Caco-2 (cell line): ENCODE data around the gene SHROOM1. TPM values are rescaled to one million over a fixed set of nuclear protein-coding genes. Genes with fewer than 3 reads are reported as not detected.
A peak's percentile ranks its signal among the peaks of the same experiment; 100 is the strongest.

ENCODE experiments used
- BruUV-seq: library from RNA; stranded (reverse); fragments of 400-500 nt; replicated peaks from 2 replicates; lab custom pipeline; 2021; lab: Mats Ljungman, UMichigan
- CTCF ChIA-PET: fragments of 300-600 bp; sonication (Branson Sonifier 250); formaldehyde crosslinking; loops from one replicate; lab custom pipeline; 2022; ENCODE audit warnings: antibody characterized with exemption; lab: Charles Lee
- POLR2A ChIA-PET: fragments of 300-600 bp; sonication (Branson Sonifier 250); formaldehyde crosslinking; loops from one replicate; lab custom pipeline; 2022; ENCODE audit warnings: antibody characterized with exemption; lab: Charles Lee
- DNase-seq, 2 experiments: peaks; one replicate each; pipeline versions ENCODE4 v3.0.0 to v3.0.0-alpha.2; 2020 to 2022
- H3K27me3 ChIP-seq: replicated peaks from 2 replicates; pipeline ENCODE4 v1.6.0; 2011; ENCODE audit warnings: low read length; ENCODE audit not compliant: control insufficient read depth, insufficient read depth
- H3K36me3 ChIP-seq: 2 replicates; pipeline ENCODE4 v1.5.1; 2011; ENCODE audit warnings: low read length; ENCODE audit not compliant: control insufficient read depth, insufficient read depth
- H3K4me1 ChIP-seq: fragments of 250-450 bp; sonication (Bioruptor Pico); 2 replicates; pipeline ENCODE4 v1.5.1; 2020; ENCODE audit warnings: mild to moderate bottlenecking
- H3K4me3 ChIP-seq: 2 replicates; pipeline ENCODE4 v1.5.1; 2011; ENCODE audit warnings: low read depth, mild to moderate bottlenecking, control low read depth, low read length
- H3K9me3 ChIP-seq: fragments of 250-450 bp; sonication (Bioruptor Pico); 2 replicates; pipeline ENCODE4 v1.5.1; 2020; ENCODE audit warnings: mild to moderate bottlenecking, moderate library complexity
- H3K27ac Mint-ChIP-seq: one replicate; pipeline ENCODE4 v1.8.0; 2022; ENCODE audit warnings: mixed read lengths; ENCODE audit not compliant: unreplicated experiment
- H3K27me3 Mint-ChIP-seq: one replicate; pipeline ENCODE4 v1.8.0; 2022; ENCODE audit warnings: mixed read lengths; ENCODE audit not compliant: insufficient read depth, unreplicated experiment
- H3K36me3 Mint-ChIP-seq: one replicate; pipeline ENCODE4 v1.8.0; 2022; ENCODE audit warnings: mild to moderate bottlenecking, mixed read lengths; ENCODE audit not compliant: insufficient read depth, unreplicated experiment
- H3K4me1 Mint-ChIP-seq: one replicate; pipeline ENCODE4 v1.8.0; 2022; ENCODE audit warnings: low read depth, mixed read lengths; ENCODE audit not compliant: unreplicated experiment
- H3K4me3 Mint-ChIP-seq: one replicate; pipeline ENCODE4 v1.8.0; 2022; ENCODE audit warnings: mild to moderate bottlenecking, moderate library complexity, mixed read lengths; ENCODE audit not compliant: unreplicated experiment
- H3K9me3 Mint-ChIP-seq: one replicate; pipeline ENCODE4 v1.8.0; 2022; ENCODE audit warnings: mixed read lengths; ENCODE audit not compliant: unreplicated experiment
- intact Hi-C: fragments of 100-400 bp; cut with micrococcal nuclease; formaldehyde crosslinking; loops from one replicate; pipeline ENCODE4 v1.10.0; 2022; ENCODE audit not compliant: unreplicated experiment
- total RNA-seq: library from RNA; stranded (reverse); gene quantifications from 2 replicates; pipeline ENCODE4 v1.2.3, GENCODE V29; 2022
- TF ChIP-seq, protein P1 (sequence below), 2 experiments: fragments of 200-600 bp in 1 of 2; IDR thresholded peaks; 1 replicate in 1 of 2; 2 replicates in 1 of 2; pipeline versions ENCODE4 v1.5.1 to v1.8.0; 2011 to 2022; ENCODE audit warnings: antibody characterized with exemption in 1 of 2, control low read depth in 1 of 2, inconsistent platforms in 1 of 2, low read depth in 1 of 2, low read length in 1 of 2, mild to moderate bottlenecking in 1 of 2, moderate library complexity in 1 of 2; ENCODE audit not compliant: insufficient read depth in 1 of 2, severe bottlenecking in 1 of 2, unreplicated experiment in 1 of 2

The SHROOM1 gene
- total RNA-seq, 1 experiment from 2014 or later = 17.4 TPM

DNA sequence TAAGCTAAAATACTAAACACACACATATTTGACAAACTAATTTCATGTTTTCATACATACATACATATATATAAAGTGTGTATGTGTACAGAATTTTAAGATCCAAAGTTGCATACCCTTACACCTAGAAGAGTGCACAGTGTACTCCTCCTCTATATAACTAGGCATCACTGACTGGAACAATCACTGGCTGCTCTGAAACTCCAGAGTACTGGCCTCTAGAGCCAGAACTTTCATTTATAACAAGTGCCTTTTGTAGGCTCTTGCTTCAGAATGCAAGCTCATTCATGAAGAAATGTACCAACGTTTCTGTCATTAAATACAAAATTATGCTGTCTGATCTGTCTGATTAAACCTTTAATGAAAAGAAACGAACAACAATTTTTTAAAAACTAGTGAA, 47.0 kb upstream of the SHROOM1 start:
- no peaks in the 10 kb centered on the region for H3K27me3 ChIP-seq
- H3K9me3 ChIP-seq = no peaks in the 10 kb centered on the region
- H3K27ac Mint-ChIP-seq = no peak overlapping the region
- no TSS peak for BruUV-seq
- no peaks in the 10 kb centered on the region for H3K9me3 Mint-ChIP-seq
- intact Hi-C loops = no loop called here
- TF ChIP-seq, protein P1, sequence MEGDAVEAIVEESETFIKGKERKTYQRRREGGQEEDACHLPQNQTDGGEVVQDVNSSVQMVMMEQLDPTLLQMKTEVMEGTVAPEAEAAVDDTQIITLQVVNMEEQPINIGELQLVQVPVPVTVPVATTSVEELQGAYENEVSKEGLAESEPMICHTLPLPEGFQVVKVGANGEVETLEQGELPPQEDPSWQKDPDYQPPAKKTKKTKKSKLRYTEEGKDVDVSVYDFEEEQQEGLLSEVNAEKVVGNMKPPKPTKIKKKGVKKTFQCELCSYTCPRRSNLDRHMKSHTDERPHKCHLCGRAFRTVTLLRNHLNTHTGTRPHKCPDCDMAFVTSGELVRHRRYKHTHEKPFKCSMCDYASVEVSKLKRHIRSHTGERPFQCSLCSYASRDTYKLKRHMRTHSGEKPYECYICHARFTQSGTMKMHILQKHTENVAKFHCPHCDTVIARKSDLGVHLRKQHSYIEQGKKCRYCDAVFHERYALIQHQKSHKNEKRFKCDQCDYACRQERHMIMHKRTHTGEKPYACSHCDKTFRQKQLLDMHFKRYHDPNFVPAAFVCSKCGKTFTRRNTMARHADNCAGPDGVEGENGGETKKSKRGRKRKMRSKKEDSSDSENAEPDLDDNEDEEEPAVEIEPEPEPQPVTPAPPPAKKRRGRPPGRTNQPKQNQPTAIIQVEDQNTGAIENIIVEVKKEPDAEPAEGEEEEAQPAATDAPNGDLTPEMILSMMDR (IDR thresholded peaks at IDR 0.05; ENCODE audit: insufficient read depth in 1 of 2, low read depth in 1 of 2, low read length in 1 of 2, severe bottlenecking in 1 of 2, unreplicated experiment in 1 of 2) = no peak
- H3K36me3 Mint-ChIP-seq = peaks cover 76% of the 10 kb centered on the region
- no peak for DNase-seq
- CTCF ChIA-PET = no interaction called here
- H3K27me3 Mint-ChIP-seq = no peaks in the 10 kb centered on the region
- no peak overlapping the region for H3K4me3 Mint-ChIP-seq
- H3K4me1 Mint-ChIP-seq = peaks cover 18% of the 10 kb centered on the region
- POLR2A ChIA-PET = interaction anchor here (0.6 kb wide), 1 partner anchor 1973 kb away, joined by 4 read pairs; no protein-coding TSS in a partner anchor
- H3K36me3 ChIP-seq = peaks cover 5% of the 10 kb centered on the region
- peaks cover 29% of the 10 kb centered on the region for H3K4me1 ChIP-seq
- no peak overlapping the region for H3K4me3 ChIP-seq

DNA sequence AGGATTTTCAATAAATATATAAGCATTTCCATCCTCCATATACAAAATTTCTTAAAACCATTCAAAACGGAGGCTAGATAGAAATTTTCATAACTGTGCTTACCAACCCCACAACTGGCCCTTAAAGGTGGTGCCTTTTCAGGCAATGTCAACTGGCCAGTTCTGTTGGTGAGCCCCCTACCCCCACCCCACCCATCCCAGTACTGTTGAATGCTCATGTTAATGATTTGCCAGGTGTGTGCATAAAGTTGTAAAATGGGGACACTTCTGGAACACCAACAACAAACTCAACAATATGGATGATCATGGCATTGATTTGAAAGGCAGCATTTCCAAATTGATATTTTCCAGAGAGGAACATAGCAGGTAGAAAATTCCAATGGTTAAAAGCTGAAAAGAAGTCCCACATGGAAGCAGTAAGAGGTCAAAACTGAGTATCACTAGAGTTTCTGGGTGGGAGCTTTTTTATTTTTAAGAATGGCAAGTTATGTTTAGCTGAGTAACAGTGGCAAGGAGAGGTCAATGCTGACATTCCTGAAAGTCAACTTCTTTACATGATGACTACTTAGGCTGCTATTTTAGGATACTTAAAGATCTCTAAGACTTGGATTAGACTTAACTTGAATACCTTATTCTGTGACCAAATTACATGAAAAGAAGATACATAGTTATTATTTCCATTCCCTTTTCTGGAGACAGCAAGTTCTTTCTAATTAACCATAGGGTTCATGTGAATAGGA, 45.7 kb upstream of the SHROOM1 start:
- H3K36me3 ChIP-seq = peaks cover 8% of the 10 kb centered on the region
- Mint-ChIP-seq H3K27me3 (no peaks in the 10 kb centered on the region), H3K4me1 (peaks cover 26% of the 10 kb centered on the region), H3K9me3 (no peaks in the 10 kb centered on the region), H3K4me3 (no peak overlapping the region), H3K36me3 (peaks cover 76% of the 10 kb centered on the region), H3K27ac (no peak overlapping the region)
- intact Hi-C loops = no loop called here
- no peak for DNase-seq
- TF ChIP-seq, protein P1 (IDR thresholded peaks at IDR 0.05; ENCODE audit: insufficient read depth in 1 of 2, low read depth in 1 of 2, low read length in 1 of 2, severe bottlenecking in 1 of 2, unreplicated experiment in 1 of 2) = no peak
- peaks cover 41% of the 10 kb centered on the region for H3K4me1 ChIP-seq
- ChIA-PET CTCF (no interaction called here), POLR2A (no interaction called here)
- H3K9me3 ChIP-seq = no peaks in the 10 kb centered on the region
- BruUV-seq = no TSS peak
- H3K4me3 ChIP-seq = no peak overlapping the region
- H3K27me3 ChIP-seq = no peaks in the 10 kb centered on the region

DNA sequence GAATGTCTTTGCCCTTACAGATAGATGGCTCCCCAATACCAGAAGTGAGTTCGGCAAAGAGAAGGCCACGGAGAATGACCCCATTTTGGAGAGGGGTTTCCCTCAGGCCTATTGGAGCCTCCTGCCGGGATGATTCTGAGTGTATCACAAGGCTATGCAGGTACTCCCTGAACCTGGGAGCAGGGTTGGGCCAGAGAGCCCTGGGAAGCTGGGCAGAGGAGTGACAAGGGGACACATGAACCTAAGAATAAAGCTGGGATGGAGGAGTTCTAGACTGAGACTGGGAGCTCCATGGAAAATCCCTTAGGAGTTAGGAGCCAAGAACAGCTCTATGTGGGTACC, 43.5 kb upstream of the SHROOM1 start:
- H3K4me3 ChIP-seq = no peak overlapping the region
- peaks cover 43% of the 10 kb centered on the region for H3K4me1 ChIP-seq
- Mint-ChIP-seq H3K36me3 (peaks cover 77% of the 10 kb centered on the region), H3K4me3 (peak overlapping the region; percentile 47), H3K27ac (peak overlapping the region; percentile 45), H3K4me1 (peaks cover 26% of the 10 kb centered on the region), H3K9me3 (no peaks in the 10 kb centered on the region), H3K27me3 (no peaks in the 10 kb centered on the region)
- no peak for DNase-seq
- TSS peak; percentile 39 for BruUV-seq
- ChIA-PET POLR2A (no interaction called here), CTCF (no interaction called here)
- peaks cover 11% of the 10 kb centered on the region for H3K36me3 ChIP-seq
- H3K9me3 ChIP-seq = no peaks in the 10 kb centered on the region
- H3K27me3 ChIP-seq = no peaks in the 10 kb centered on the region
- intact Hi-C loops = loop anchor here (1.0 kb wide), 1 partner anchor 9 kb away; no protein-coding TSS in a partner anchor
- TF ChIP-seq, protein P1 (IDR thresholded peaks at IDR 0.05; ENCODE audit: insufficient read depth in 1 of 2, low read depth in 1 of 2, low read length in 1 of 2, severe bottlenecking in 1 of 2, unreplicated experiment in 1 of 2) = no peak
